Type B pancreatic cell (in vitro differentiated cells): ENCODE measurements around the gene AIDA. TPM values are rescaled to one million over a fixed set of nuclear protein-coding genes. Genes with fewer than 3 reads are reported as not detected.

Source experiments
- DNase-seq: peaks from one replicate; pipeline ENCODE4 v3.0.0; 2021; ENCODE audit warnings: mixed read lengths; ENCODE audit not compliant: unreplicated experiment; ENCODE audit errors: extremely low spot score
- H3K27ac Mint-ChIP-seq: 2 replicates; pipeline ENCODE4 v1.8.0; 2021; ENCODE audit warnings: mild to moderate bottlenecking, mixed read lengths
- H3K27me3 Mint-ChIP-seq: 2 replicates; pipeline ENCODE4 v1.8.0; 2021; ENCODE audit warnings: mixed read lengths
- H3K36me3 Mint-ChIP-seq: 2 replicates; pipeline ENCODE4 v1.8.0; 2021; ENCODE audit warnings: mixed read lengths
- H3K4me1 Mint-ChIP-seq: one replicate; pipeline ENCODE4 v1.8.0; 2021; ENCODE audit warnings: mixed read lengths; ENCODE audit not compliant: unreplicated experiment
- H3K4me3 Mint-ChIP-seq: 2 replicates; pipeline ENCODE4 v1.8.0; 2021; ENCODE audit warnings: mild to moderate bottlenecking, mixed read lengths
- H3K9me3 Mint-ChIP-seq: 2 replicates; pipeline ENCODE4 v1.8.0; 2021; ENCODE audit warnings: mixed read lengths
- total RNA-seq: library from RNA; stranded (reverse); gene quantifications from 2 replicates; pipeline ENCODE4 v1.2.1, GENCODE V29; 2021; ENCODE audit warnings: low replicate concordance
- TF ChIP-seq, protein P1 (sequence below): fragments of 200-600 bp; sonication (generic); conservative IDR thresholded peaks from 2 replicates; pipeline ENCODE4 v1.5.0; 2021; ENCODE audit warnings: antibody characterized with exemption, mild to moderate bottlenecking

AIDA gene
- total RNA-seq, 1 donor from 2014 or later: 54.0 TPM

DNA sequence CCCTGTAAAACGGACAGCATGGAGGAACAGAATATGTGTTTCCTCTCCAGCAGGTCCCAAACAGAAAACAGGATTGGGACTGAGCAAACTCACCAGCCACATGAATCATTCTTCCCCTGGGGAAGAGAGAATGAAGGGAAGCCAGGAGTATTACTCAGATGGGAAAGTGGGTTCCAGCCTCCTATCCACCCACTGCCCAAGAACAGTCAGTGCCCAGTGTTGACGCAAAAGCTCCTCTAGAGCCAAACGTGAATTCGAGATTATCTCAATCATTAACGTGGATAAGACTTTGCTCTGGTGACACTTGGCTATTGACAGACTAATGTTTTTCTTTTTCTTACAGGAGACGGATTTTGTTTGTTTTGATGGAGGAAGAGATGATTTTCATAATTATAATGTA lies 85.1 kb downstream of the AIDA start:
- TF ChIP-seq, protein P1, sequence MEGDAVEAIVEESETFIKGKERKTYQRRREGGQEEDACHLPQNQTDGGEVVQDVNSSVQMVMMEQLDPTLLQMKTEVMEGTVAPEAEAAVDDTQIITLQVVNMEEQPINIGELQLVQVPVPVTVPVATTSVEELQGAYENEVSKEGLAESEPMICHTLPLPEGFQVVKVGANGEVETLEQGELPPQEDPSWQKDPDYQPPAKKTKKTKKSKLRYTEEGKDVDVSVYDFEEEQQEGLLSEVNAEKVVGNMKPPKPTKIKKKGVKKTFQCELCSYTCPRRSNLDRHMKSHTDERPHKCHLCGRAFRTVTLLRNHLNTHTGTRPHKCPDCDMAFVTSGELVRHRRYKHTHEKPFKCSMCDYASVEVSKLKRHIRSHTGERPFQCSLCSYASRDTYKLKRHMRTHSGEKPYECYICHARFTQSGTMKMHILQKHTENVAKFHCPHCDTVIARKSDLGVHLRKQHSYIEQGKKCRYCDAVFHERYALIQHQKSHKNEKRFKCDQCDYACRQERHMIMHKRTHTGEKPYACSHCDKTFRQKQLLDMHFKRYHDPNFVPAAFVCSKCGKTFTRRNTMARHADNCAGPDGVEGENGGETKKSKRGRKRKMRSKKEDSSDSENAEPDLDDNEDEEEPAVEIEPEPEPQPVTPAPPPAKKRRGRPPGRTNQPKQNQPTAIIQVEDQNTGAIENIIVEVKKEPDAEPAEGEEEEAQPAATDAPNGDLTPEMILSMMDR: no peak
- H3K36me3 Mint-ChIP-seq: peaks cover 32% of the 10 kb centered on the region
- no peaks in the 10 kb centered on the region for H3K9me3 Mint-ChIP-seq
- no peak overlapping the region for H3K4me3 Mint-ChIP-seq
- no peak for DNase-seq
- no peak overlapping the region for H3K27ac Mint-ChIP-seq
- no peaks in the 10 kb centered on the region for H3K4me1 Mint-ChIP-seq
- no peaks in the 10 kb centered on the region for H3K27me3 Mint-ChIP-seq

DNA sequence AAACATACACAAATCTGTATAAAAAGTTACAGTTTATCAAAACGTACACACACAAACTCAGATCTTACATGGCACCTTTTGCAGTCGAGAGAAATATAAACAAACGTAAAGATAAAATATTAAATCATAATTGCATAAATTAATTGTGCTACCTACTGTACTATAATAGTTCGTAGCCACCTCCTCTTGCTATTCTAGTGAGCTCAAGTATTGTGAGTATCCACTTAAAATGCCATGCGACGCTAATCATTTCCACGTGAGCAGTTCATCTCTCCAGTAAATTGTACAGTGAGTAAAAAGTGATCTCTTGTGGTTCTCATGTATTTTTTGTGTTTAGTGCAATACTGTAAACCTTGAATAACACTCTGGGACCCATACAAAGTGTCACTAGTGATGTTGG lies 88.1 kb downstream of the AIDA start:
- H3K36me3 Mint-ChIP-seq: peaks cover 30% of the 10 kb centered on the region
- TF ChIP-seq, protein P1: no peak
- H3K27me3 Mint-ChIP-seq: no peaks in the 10 kb centered on the region
- no peak overlapping the region for H3K4me3 Mint-ChIP-seq
- no peaks in the 10 kb centered on the region for H3K9me3 Mint-ChIP-seq
- peaks cover 22% of the 10 kb centered on the region for H3K4me1 Mint-ChIP-seq
- H3K27ac Mint-ChIP-seq: no peak overlapping the region
- no peak for DNase-seq

DNA sequence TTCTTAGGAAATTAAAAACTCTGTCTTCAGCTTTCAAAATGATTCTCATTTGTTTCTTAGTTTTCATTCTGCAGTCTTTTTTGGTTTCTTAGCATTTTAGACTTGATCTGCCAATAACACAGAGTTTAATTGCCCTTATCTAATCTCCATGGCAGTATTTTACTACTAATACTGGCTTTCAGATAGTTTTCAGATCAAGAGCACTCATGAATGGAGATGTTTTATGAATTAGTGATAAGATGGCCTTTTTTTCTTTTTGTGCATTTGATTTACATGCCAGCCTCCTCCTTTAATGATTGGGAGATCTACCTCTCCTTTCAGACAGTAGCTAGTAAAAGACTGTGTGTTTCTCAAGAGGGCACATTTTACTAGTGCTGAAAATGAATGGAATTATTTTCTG lies 88.8 kb downstream of the AIDA start:
- Mint-ChIP-seq H3K4me3 (no peak overlapping the region), H3K4me1 (peaks cover 26% of the 10 kb centered on the region), H3K36me3 (peaks cover 22% of the 10 kb centered on the region), H3K27ac (no peak overlapping the region), H3K9me3 (no peaks in the 10 kb centered on the region), H3K27me3 (no peaks in the 10 kb centered on the region)
- no peak for DNase-seq
- TF ChIP-seq, protein P1: no peak

DNA sequence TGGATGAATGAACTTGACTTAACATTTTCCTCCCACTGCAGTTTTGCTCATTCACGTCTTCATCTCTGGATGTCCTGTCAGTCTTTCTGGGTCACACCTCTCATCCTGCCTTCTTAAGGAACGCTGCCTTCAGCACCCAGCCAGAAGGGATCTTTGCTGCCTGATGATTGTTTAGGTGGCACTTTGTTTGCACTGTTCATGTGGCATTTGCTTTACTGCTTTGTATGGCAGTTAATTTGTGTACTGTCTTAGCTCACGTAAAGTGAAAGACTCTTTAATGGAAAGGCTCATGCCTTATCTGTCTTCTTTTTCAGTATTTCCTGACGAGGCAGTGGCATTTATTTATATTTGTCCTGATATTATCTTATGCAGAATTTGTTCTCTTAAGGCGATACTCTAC lies 89.5 kb downstream of the AIDA start:
- TF ChIP-seq, protein P1: no peak
- H3K36me3 Mint-ChIP-seq: peaks cover 16% of the 10 kb centered on the region
- H3K27ac Mint-ChIP-seq: no peak overlapping the region
- peaks cover 26% of the 10 kb centered on the region for H3K4me1 Mint-ChIP-seq
- H3K9me3 Mint-ChIP-seq: no peaks in the 10 kb centered on the region
- H3K27me3 Mint-ChIP-seq: no peaks in the 10 kb centered on the region
- no peak overlapping the region for H3K4me3 Mint-ChIP-seq
- no peak for DNase-seq

DNA sequence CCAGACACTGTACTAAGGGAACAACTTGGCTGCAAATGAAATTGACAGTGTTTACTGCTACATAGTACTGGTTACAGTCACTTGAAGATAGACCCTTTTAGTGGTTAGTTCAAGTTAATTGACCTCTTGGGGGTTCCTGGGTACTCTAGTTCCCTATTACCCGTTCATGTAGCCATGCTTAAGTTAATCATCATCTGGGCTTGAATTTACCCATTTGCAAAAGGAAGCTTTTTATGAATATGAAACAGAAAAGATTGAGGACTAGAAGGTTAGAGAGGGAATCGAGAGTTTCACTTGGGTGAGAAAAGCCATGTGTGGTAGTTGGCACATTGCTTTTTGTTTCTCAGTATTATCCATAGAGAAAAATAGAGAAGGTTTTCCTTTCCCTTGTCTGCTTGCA lies 91.7 kb downstream of the AIDA start:
- no peak overlapping the region for H3K27ac Mint-ChIP-seq
- TF ChIP-seq, protein P1: no peak
- peaks cover 5% of the 10 kb centered on the region for H3K27me3 Mint-ChIP-seq
- H3K9me3 Mint-ChIP-seq: no peaks in the 10 kb centered on the region
- H3K4me1 Mint-ChIP-seq: peaks cover 26% of the 10 kb centered on the region
- H3K4me3 Mint-ChIP-seq: peak overlapping the region; percentile 95
- DNase-seq: no peak
- peaks cover 9% of the 10 kb centered on the region for H3K36me3 Mint-ChIP-seq
